ENCODE results near the gene NKAPD1. TPM values are rescaled to one million over a fixed set of nuclear protein-coding genes. Genes with fewer than 3 reads are reported as not detected.

The NKAPD1 gene
- total and polyA plus RNA-seq, 9 of the 15 experiments (the other 6 are each of a cell fraction or from before 2014, with no cell fraction given): 14.1 to 73.5 (median 29.3) TPM

DNA sequence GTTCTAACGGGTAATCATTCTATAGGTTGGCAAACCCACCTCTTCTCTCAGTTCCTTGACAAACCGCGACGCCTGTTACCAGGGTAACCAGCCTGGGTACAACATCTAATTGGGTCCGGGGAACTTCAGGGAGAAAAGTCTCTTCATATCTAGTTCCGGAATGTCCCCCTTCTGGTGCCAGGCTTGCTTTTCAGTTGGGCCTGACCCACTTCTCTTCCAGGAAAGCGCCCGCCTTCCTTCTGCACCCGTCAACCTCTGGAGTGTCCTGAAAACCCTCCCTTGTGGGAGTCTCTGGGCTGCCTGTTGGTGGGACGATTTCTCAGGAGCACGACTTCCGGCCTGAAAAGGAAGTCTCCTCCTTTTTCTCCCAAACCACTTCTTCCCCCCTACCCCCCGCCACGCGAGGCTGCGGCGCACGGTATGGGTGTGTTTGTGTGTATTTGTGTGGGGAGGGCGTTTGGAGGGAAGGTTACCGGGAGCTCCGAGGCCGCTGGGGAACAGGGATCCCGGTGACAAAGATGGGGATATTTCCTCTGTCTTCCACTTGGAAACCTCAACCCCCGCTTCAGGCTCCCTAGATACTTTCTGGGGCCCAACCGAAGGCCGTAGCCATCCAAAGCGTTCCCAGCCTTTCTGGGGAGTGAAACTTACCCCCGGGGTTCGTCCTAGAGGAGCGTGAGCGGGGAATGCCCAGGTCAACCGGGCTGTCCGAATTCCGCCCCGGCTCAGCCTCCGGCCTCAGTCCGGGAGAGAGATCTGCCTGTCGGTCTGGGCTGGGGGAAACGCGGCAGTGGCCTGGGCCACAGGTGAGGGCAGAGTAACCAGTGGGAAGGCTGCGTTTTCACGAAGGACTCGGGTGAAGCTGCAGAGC is at the start of gene NKAPD1, which contains the start of gene PIH1D2 (continued):
- peak; percentile 76; the same call in 1 of the 2 replicates for TF ChIP-seq ELF2 (CRISPR knock-in tag; IDR thresholded peaks at IDR 0.05)
- TF ChIP-seq TAF1 (IDR thresholded peaks at IDR 0.05; ENCODE audit: control insufficient read depth, extremely low read depth, insufficient read depth, low read length, severe bottlenecking): peak; percentile 46
- peak; percentile 63 for TF ChIP-seq SMAD1 (IDR thresholded peaks at IDR 0.05; ENCODE audit: low read depth, low read length, partially characterized antibody)
- TF ChIP-seq SIN3B (IDR thresholded peaks at IDR 0.05; ENCODE audit: low read depth): peak; percentile 97
- TF ChIP-seq ZNF384 (IDR thresholded peaks at IDR 0.05; ENCODE audit: low read depth, low read length): 0 out of 2 replicates have a peak, but pooled peaks have one; percentile 32
- 0 out of 4 replicates have a peak, but pooled peaks have one; percentile 29 to 93 for TF ChIP-seq MCM7 (IDR thresholded peaks at IDR 0.05)
- peak; percentile 98 for TF ChIP-seq XRCC5 (IDR thresholded peaks at IDR 0.05; ENCODE audit: low read depth, low read length)
- TF ChIP-seq, protein P1, sequence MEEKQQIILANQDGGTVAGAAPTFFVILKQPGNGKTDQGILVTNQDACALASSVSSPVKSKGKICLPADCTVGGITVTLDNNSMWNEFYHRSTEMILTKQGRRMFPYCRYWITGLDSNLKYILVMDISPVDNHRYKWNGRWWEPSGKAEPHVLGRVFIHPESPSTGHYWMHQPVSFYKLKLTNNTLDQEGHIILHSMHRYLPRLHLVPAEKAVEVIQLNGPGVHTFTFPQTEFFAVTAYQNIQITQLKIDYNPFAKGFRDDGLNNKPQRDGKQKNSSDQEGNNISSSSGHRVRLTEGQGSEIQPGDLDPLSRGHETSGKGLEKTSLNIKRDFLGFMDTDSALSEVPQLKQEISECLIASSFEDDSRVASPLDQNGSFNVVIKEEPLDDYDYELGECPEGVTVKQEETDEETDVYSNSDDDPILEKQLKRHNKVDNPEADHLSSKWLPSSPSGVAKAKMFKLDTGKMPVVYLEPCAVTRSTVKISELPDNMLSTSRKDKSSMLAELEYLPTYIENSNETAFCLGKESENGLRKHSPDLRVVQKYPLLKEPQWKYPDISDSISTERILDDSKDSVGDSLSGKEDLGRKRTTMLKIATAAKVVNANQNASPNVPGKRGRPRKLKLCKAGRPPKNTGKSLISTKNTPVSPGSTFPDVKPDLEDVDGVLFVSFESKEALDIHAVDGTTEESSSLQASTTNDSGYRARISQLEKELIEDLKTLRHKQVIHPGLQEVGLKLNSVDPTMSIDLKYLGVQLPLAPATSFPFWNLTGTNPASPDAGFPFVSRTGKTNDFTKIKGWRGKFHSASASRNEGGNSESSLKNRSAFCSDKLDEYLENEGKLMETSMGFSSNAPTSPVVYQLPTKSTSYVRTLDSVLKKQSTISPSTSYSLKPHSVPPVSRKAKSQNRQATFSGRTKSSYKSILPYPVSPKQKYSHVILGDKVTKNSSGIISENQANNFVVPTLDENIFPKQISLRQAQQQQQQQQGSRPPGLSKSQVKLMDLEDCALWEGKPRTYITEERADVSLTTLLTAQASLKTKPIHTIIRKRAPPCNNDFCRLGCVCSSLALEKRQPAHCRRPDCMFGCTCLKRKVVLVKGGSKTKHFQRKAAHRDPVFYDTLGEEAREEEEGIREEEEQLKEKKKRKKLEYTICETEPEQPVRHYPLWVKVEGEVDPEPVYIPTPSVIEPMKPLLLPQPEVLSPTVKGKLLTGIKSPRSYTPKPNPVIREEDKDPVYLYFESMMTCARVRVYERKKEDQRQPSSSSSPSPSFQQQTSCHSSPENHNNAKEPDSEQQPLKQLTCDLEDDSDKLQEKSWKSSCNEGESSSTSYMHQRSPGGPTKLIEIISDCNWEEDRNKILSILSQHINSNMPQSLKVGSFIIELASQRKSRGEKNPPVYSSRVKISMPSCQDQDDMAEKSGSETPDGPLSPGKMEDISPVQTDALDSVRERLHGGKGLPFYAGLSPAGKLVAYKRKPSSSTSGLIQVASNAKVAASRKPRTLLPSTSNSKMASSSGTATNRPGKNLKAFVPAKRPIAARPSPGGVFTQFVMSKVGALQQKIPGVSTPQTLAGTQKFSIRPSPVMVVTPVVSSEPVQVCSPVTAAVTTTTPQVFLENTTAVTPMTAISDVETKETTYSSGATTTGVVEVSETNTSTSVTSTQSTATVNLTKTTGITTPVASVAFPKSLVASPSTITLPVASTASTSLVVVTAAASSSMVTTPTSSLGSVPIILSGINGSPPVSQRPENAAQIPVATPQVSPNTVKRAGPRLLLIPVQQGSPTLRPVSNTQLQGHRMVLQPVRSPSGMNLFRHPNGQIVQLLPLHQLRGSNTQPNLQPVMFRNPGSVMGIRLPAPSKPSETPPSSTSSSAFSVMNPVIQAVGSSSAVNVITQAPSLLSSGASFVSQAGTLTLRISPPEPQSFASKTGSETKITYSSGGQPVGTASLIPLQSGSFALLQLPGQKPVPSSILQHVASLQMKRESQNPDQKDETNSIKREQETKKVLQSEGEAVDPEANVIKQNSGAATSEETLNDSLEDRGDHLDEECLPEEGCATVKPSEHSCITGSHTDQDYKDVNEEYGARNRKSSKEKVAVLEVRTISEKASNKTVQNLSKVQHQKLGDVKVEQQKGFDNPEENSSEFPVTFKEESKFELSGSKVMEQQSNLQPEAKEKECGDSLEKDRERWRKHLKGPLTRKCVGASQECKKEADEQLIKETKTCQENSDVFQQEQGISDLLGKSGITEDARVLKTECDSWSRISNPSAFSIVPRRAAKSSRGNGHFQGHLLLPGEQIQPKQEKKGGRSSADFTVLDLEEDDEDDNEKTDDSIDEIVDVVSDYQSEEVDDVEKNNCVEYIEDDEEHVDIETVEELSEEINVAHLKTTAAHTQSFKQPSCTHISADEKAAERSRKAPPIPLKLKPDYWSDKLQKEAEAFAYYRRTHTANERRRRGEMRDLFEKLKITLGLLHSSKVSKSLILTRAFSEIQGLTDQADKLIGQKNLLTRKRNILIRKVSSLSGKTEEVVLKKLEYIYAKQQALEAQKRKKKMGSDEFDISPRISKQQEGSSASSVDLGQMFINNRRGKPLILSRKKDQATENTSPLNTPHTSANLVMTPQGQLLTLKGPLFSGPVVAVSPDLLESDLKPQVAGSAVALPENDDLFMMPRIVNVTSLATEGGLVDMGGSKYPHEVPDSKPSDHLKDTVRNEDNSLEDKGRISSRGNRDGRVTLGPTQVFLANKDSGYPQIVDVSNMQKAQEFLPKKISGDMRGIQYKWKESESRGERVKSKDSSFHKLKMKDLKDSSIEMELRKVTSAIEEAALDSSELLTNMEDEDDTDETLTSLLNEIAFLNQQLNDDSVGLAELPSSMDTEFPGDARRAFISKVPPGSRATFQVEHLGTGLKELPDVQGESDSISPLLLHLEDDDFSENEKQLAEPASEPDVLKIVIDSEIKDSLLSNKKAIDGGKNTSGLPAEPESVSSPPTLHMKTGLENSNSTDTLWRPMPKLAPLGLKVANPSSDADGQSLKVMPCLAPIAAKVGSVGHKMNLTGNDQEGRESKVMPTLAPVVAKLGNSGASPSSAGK (IDR thresholded peaks at IDR 0.05): peak; percentile 24; the same call in 1 of the 2 replicates
- TF ChIP-seq, protein P2, sequence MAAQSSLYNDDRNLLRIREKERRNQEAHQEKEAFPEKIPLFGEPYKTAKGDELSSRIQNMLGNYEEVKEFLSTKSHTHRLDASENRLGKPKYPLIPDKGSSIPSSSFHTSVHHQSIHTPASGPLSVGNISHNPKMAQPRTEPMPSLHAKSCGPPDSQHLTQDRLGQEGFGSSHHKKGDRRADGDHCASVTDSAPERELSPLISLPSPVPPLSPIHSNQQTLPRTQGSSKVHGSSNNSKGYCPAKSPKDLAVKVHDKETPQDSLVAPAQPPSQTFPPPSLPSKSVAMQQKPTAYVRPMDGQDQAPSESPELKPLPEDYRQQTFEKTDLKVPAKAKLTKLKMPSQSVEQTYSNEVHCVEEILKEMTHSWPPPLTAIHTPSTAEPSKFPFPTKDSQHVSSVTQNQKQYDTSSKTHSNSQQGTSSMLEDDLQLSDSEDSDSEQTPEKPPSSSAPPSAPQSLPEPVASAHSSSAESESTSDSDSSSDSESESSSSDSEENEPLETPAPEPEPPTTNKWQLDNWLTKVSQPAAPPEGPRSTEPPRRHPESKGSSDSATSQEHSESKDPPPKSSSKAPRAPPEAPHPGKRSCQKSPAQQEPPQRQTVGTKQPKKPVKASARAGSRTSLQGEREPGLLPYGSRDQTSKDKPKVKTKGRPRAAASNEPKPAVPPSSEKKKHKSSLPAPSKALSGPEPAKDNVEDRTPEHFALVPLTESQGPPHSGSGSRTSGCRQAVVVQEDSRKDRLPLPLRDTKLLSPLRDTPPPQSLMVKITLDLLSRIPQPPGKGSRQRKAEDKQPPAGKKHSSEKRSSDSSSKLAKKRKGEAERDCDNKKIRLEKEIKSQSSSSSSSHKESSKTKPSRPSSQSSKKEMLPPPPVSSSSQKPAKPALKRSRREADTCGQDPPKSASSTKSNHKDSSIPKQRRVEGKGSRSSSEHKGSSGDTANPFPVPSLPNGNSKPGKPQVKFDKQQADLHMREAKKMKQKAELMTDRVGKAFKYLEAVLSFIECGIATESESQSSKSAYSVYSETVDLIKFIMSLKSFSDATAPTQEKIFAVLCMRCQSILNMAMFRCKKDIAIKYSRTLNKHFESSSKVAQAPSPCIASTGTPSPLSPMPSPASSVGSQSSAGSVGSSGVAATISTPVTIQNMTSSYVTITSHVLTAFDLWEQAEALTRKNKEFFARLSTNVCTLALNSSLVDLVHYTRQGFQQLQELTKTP (IDR thresholded peaks at IDR 0.05; ENCODE audit: low read depth in 1 of 2, partially characterized antibody in 2 of 2): peak; percentile 72 to 94
- TF ChIP-seq ZZZ3 (IDR thresholded peaks at IDR 0.05): 0 out of 2 replicates have a peak, but pooled peaks have one; percentile 72
